Measurements from ENCODE around the gene FOXC1.

FOXC1 gene

GRCh38 chr6:1643111-1643510 is 33.4 kb downstream of the FOXC1 start:
- no peak overlapping the region for H3K4me3 ChIP-seq (ENCODE audit: low read length in 2 of 2)
- H3K4me1 ChIP-seq (ENCODE audit: control insufficient read depth in 2 of 2, insufficient read depth in 2 of 2, low read length in 2 of 2): no peaks in the 10 kb centered on the region
- H3K27me3 ChIP-seq (ENCODE audit: control insufficient read depth in 2 of 2, insufficient read depth in 2 of 2, low read length in 2 of 2): no peaks in the 10 kb centered on the region
- H3K27ac ChIP-seq (ENCODE audit: low read depth in 2 of 2, low read length in 2 of 2): no peak overlapping the region
- H3K36me3 ChIP-seq (ENCODE audit: control insufficient read depth in 2 of 2, insufficient read depth in 2 of 2, low read length in 2 of 2): peaks cover 0 to 7% of the 10 kb centered on the region in 2 donors
- no peaks in the 10 kb centered on the region for H3K9me3 ChIP-seq (ENCODE audit: control insufficient read depth in 2 of 2, low read length in 2 of 2)
- no peak overlapping the region for H3K9ac ChIP-seq (ENCODE audit: low read depth in 1 of 2, low read length in 2 of 2)

GRCh38 chr6:1643830-1644445 is 34.2 kb downstream of the FOXC1 start:
- Histone ChIP-seq H3K27ac (ENCODE audit: low read depth in 2 of 2, low read length in 2 of 2) (no peak overlapping the region), H3K9me3 (ENCODE audit: control insufficient read depth in 2 of 2, low read length in 2 of 2) (no peaks in the 10 kb centered on the region), H3K4me1 (ENCODE audit: control insufficient read depth in 2 of 2, insufficient read depth in 2 of 2, low read length in 2 of 2) (no peaks in the 10 kb centered on the region), H3K27me3 (ENCODE audit: control insufficient read depth in 2 of 2, insufficient read depth in 2 of 2, low read length in 2 of 2) (no peaks in the 10 kb centered on the region), H3K9ac (ENCODE audit: low read depth in 1 of 2, low read length in 2 of 2) (no peak overlapping the region), H3K36me3 (ENCODE audit: control insufficient read depth in 2 of 2, insufficient read depth in 2 of 2, low read length in 2 of 2) (peaks cover 0 to 6% of the 10 kb centered on the region in 2 donors), H3K4me3 (ENCODE audit: low read length in 2 of 2) (no peak overlapping the region)

DNA sequence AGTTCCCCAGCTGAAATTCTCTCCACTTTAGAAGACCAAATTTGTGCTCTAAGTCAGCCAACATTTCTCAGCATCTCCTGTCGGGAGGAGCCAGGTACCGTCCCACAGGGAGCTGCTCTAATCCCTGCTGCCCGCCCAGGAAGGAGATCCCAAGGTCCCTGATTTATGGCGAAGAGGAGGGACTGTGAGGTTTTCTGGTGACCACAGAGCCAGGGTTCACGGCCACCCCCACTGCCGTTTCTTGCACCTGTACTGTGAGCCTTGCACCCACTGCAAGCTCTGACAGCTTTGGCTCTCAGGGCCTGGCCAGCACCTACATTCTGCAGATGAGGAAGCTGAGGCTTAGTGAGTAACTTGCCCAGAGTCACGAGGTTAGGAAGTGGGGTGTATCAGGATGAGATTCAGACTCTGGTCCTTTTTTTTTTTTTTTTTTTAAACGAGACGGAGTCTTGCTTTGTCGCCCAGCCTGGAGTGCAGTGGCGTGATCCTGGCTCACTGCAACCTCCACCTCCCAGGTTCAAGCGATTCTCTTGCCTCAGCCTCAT is 34.9 kb downstream of the FOXC1 start:
- H3K9me3 ChIP-seq (ENCODE audit: control insufficient read depth in 2 of 2, low read length in 2 of 2): no peaks in the 10 kb centered on the region
- H3K9ac ChIP-seq (ENCODE audit: low read depth in 1 of 2, low read length in 2 of 2): no peak overlapping the region
- no peak overlapping the region for H3K27ac ChIP-seq (ENCODE audit: low read depth in 2 of 2, low read length in 2 of 2)
- H3K4me3 ChIP-seq (ENCODE audit: low read length in 2 of 2): no peak overlapping the region
- no peaks in the 10 kb centered on the region for H3K27me3 ChIP-seq (ENCODE audit: control insufficient read depth in 2 of 2, insufficient read depth in 2 of 2, low read length in 2 of 2)
- no peaks in the 10 kb centered on the region for H3K4me1 ChIP-seq (ENCODE audit: control insufficient read depth in 2 of 2, insufficient read depth in 2 of 2, low read length in 2 of 2)
- H3K36me3 ChIP-seq (ENCODE audit: control insufficient read depth in 2 of 2, insufficient read depth in 2 of 2, low read length in 2 of 2): peaks cover 0 to 3% of the 10 kb centered on the region in 2 donors

GRCh38 chr6:1645466-1646185 is 35.9 kb downstream of the FOXC1 start:
- Histone ChIP-seq H3K27me3 (ENCODE audit: control insufficient read depth in 2 of 2, insufficient read depth in 2 of 2, low read length in 2 of 2) (no peaks in the 10 kb centered on the region), H3K27ac (ENCODE audit: low read depth in 2 of 2, low read length in 2 of 2) (no peak overlapping the region), H3K4me1 (ENCODE audit: control insufficient read depth in 2 of 2, insufficient read depth in 2 of 2, low read length in 2 of 2) (no peaks in the 10 kb centered on the region), H3K9ac (ENCODE audit: low read depth in 1 of 2, low read length in 2 of 2) (no peak overlapping the region), H3K9me3 (ENCODE audit: control insufficient read depth in 2 of 2, low read length in 2 of 2) (no peaks in the 10 kb centered on the region), H3K4me3 (ENCODE audit: low read length in 2 of 2) (no peak overlapping the region), H3K36me3 (ENCODE audit: control insufficient read depth in 2 of 2, insufficient read depth in 2 of 2, low read length in 2 of 2) (peaks cover 0 to 3% of the 10 kb centered on the region in 2 donors)

DNA sequence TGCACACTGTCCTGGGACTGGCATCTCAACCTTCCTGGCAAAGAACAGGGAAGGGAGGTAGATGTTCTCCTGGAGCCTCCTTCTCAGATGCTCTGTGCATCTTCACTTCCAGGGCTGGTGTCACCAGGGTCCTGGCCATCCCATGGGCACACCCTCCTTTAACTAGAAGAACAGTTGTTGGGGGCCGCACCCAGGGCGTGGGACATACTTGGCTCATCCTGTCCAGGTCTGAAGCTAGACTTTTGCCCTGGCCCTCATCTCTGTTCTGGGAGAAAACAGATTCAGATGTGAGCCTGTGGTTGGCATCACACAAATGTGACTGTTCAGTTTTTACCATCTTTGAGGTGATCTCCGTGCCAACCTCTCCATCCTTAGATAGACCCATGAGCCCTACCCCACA is 41.6 kb downstream of the FOXC1 start:
- Histone ChIP-seq H3K9ac (ENCODE audit: low read depth in 1 of 2, low read length in 2 of 2) (no peak overlapping the region), H3K4me1 (ENCODE audit: control insufficient read depth in 2 of 2, insufficient read depth in 2 of 2, low read length in 2 of 2) (no peaks in the 10 kb centered on the region), H3K4me3 (ENCODE audit: low read length in 2 of 2) (no peak overlapping the region), H3K27ac (ENCODE audit: low read depth in 2 of 2, low read length in 2 of 2) (no peak overlapping the region), H3K36me3 (ENCODE audit: control insufficient read depth in 2 of 2, insufficient read depth in 2 of 2, low read length in 2 of 2) (peaks cover 0 to 3% of the 10 kb centered on the region in 2 donors), H3K27me3 (ENCODE audit: control insufficient read depth in 2 of 2, insufficient read depth in 2 of 2, low read length in 2 of 2) (no peaks in the 10 kb centered on the region), H3K9me3 (ENCODE audit: control insufficient read depth in 2 of 2, low read length in 2 of 2) (no peaks in the 10 kb centered on the region)

GRCh38 chr6:1652842-1653241 is 43.1 kb downstream of the FOXC1 start:
- H3K4me3 ChIP-seq (ENCODE audit: low read length in 2 of 2): no peak overlapping the region

GRCh38 chr6:1654054-1654453 is 44.3 kb downstream of the FOXC1 start:
- peaks cover 0 to 4% of the 10 kb centered on the region in 2 donors for H3K36me3 ChIP-seq (ENCODE audit: control insufficient read depth in 2 of 2, insufficient read depth in 2 of 2, low read length in 2 of 2)

More at GRCh38 chr6:1652842-1653241, 43.1 kb downstream of the FOXC1 start:
- Histone ChIP-seq H3K4me1 (ENCODE audit: control insufficient read depth in 2 of 2, insufficient read depth in 2 of 2, low read length in 2 of 2) (no peaks in the 10 kb centered on the region), H3K36me3 (ENCODE audit: control insufficient read depth in 2 of 2, insufficient read depth in 2 of 2, low read length in 2 of 2) (peaks cover 0 to 4% of the 10 kb centered on the region in 2 donors), H3K27ac (ENCODE audit: low read depth in 2 of 2, low read length in 2 of 2) (no peak overlapping the region), H3K9me3 (ENCODE audit: control insufficient read depth in 2 of 2, low read length in 2 of 2) (no peaks in the 10 kb centered on the region), H3K9ac (ENCODE audit: low read depth in 1 of 2, low read length in 2 of 2) (no peak overlapping the region), H3K27me3 (ENCODE audit: control insufficient read depth in 2 of 2, insufficient read depth in 2 of 2, low read length in 2 of 2) (no peaks in the 10 kb centered on the region)

DNA sequence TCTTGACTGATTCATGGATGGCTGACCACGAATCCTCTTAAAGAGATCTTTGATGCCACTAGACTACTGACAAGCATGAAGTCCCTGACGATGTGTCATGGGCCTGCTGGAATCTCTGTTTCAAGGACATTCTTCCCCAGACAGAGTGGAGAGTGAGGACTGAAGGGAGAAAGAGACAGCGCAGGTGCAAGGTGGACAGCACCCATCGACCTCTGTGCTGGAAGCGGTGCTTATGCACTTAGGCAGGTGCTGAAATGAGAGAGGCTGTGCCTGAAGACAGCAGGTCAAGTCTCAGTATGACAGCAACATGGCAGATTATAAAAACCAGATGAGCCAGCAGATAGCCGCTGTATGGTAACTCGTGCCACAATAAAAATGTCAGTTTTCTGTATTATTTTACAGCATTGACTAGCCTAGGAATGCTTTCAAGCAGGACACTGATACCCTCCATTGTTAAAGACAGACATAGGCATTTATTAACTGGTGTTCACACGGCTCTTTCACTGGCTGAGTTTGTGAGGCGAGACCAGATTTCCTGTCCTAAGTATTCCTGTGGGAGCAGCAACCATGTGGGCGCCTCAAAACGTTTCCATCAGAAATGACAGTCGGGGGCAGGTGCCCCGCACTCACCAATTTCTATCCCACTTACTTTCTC is 47.5 kb downstream of the FOXC1 start:
- no peaks in the 10 kb centered on the region for H3K4me1 ChIP-seq (ENCODE audit: control insufficient read depth in 2 of 2, insufficient read depth in 2 of 2, low read length in 2 of 2)
- no peak overlapping the region for H3K4me3 ChIP-seq (ENCODE audit: low read length in 2 of 2)
- no peak overlapping the region for H3K9ac ChIP-seq (ENCODE audit: low read depth in 1 of 2, low read length in 2 of 2)
- no peaks in the 10 kb centered on the region for H3K27me3 ChIP-seq (ENCODE audit: control insufficient read depth in 2 of 2, insufficient read depth in 2 of 2, low read length in 2 of 2)
- H3K9me3 ChIP-seq (ENCODE audit: control insufficient read depth in 2 of 2, low read length in 2 of 2): no peaks in the 10 kb centered on the region
- H3K27ac ChIP-seq (ENCODE audit: low read depth in 2 of 2, low read length in 2 of 2): no peak overlapping the region
- H3K36me3 ChIP-seq (ENCODE audit: control insufficient read depth in 2 of 2, insufficient read depth in 2 of 2, low read length in 2 of 2): peaks cover 0 to 4% of the 10 kb centered on the region in 2 donors

More at GRCh38 chr6:1654054-1654453, 44.3 kb downstream of the FOXC1 start:
- Histone ChIP-seq H3K4me1 (ENCODE audit: control insufficient read depth in 2 of 2, insufficient read depth in 2 of 2, low read length in 2 of 2) (no peaks in the 10 kb centered on the region), H3K4me3 (ENCODE audit: low read length in 2 of 2) (no peak overlapping the region), H3K9me3 (ENCODE audit: control insufficient read depth in 2 of 2, low read length in 2 of 2) (no peaks in the 10 kb centered on the region), H3K27me3 (ENCODE audit: control insufficient read depth in 2 of 2, insufficient read depth in 2 of 2, low read length in 2 of 2) (no peaks in the 10 kb centered on the region), H3K27ac (ENCODE audit: low read depth in 2 of 2, low read length in 2 of 2) (no peak overlapping the region), H3K9ac (ENCODE audit: low read depth in 1 of 2, low read length in 2 of 2) (no peak overlapping the region)

- Histone ChIP-seq H3K4me3 (ENCODE audit: low read length in 2 of 2) (no peak overlapping the region), H3K4me1 (ENCODE audit: control insufficient read depth in 2 of 2, insufficient read depth in 2 of 2, low read length in 2 of 2) (no peaks in the 10 kb centered on the region), H3K9me3 (ENCODE audit: control insufficient read depth in 2 of 2, low read length in 2 of 2) (no peaks in the 10 kb centered on the region), H3K36me3 (ENCODE audit: control insufficient read depth in 2 of 2, insufficient read depth in 2 of 2, low read length in 2 of 2) (peaks cover 0 to 4% of the 10 kb centered on the region in 2 donors), H3K27me3 (ENCODE audit: control insufficient read depth in 2 of 2, insufficient read depth in 2 of 2, low read length in 2 of 2) (no peaks in the 10 kb centered on the region), H3K9ac (ENCODE audit: low read depth in 1 of 2, low read length in 2 of 2) (no peak overlapping the region), H3K27ac (ENCODE audit: low read depth in 2 of 2, low read length in 2 of 2) (no peak overlapping the region)
These were observed 48.1 kb downstream of the FOXC1 start for GRCh38 chr6:1657771-1658165.
